HG02642 (cell line): ENCODE measurements around the gene ANO2.
"Not testable (repeated sequence)": the region's sequence is repeated elsewhere in the genome, so short reads cannot be mapped to it uniquely, and the experiment has no call there.

ENCODE experiments used
- ATAC-seq: cut with Tn5 transposase; IDR thresholded peaks from one replicate; pipeline ENCODE4 v1.9.1; 2021; ENCODE audit warnings: mild to moderate bottlenecking; ENCODE audit not compliant: unreplicated experiment, poor library complexity

Gene ANO2

GRCh38 chr12:5861416-5861815 is 83.6 kb downstream of the ANO2 start:
- no peak for ATAC-seq

GRCh38 chr12:5856692-5857091 is 88.4 kb downstream of the ANO2 start:
- ATAC-seq, result no peak

GRCh38 chr12:5846950-5847349 is 98.1 kb downstream of the ANO2 start:
- no peak for ATAC-seq

GRCh38 chr12:5840944-5841343 is 104.1 kb downstream of the ANO2 start:
- no peak for ATAC-seq

GRCh38 chr12:5830111-5830510 is 114.9 kb downstream of the ANO2 start:
- ATAC-seq, result no peak

GRCh38 chr12:5827591-5827990 is 117.5 kb downstream of the ANO2 start:
- no peak for ATAC-seq

GRCh38 chr12:5825761-5826160 is 119.3 kb downstream of the ANO2 start:
- ATAC-seq, result not testable (repeated sequence)

- ATAC-seq, result not testable (repeated sequence)
Measured at GRCh38 chr12:5818877-5819276, 126.2 kb downstream of the ANO2 start.

- ATAC-seq, result no peak
Measured at GRCh38 chr12:5817246-5817645, 127.8 kb downstream of the ANO2 start.

- ATAC-seq, result no peak
Measured at GRCh38 chr12:5809586-5809985, 135.5 kb downstream of the ANO2 start.

GRCh38 chr12:5808981-5809380 is 136.1 kb downstream of the ANO2 start:
- no peak for ATAC-seq

GRCh38 chr12:5807514-5808219 is 137.4 kb downstream of the ANO2 start:
- no peak for ATAC-seq

- no peak for ATAC-seq
Measured at GRCh38 chr12:5807090-5807414, 138.0 kb downstream of the ANO2 start.

- no peak for ATAC-seq
Measured at GRCh38 chr12:5806371-5807089, 138.5 kb downstream of the ANO2 start.

GRCh38 chr12:5803532-5803931 is 141.5 kb downstream of the ANO2 start:
- no peak for ATAC-seq

GRCh38 chr12:5798242-5799015 is 146.6 kb downstream of the ANO2 start:
- no peak for ATAC-seq

- no peak for ATAC-seq
Measured at GRCh38 chr12:5797661-5798060, 147.4 kb downstream of the ANO2 start.

GRCh38 chr12:5796959-5797225 is 148.2 kb downstream of the ANO2 start:
- ATAC-seq, result no peak

GRCh38 chr12:5796171-5796958 is 148.7 kb downstream of the ANO2 start:
- no peak for ATAC-seq

- ATAC-seq, result no peak
Measured at GRCh38 chr12:5794156-5794555, 150.9 kb downstream of the ANO2 start.

GRCh38 chr12:5792343-5792742 is 152.7 kb downstream of the ANO2 start:
- no peak for ATAC-seq
